GM21717 (cell line): Measurements from ENCODE around the gene SLC1A1.
A peak's percentile ranks its signal among the peaks of the same experiment; 100 is the strongest.
"Not testable (repeated sequence)": the region's sequence is repeated elsewhere in the genome, so short reads cannot be mapped to it uniquely, and the experiment has no call there.

ENCODE experiments used
- ATAC-seq: cut with Tn5 transposase; IDR thresholded peaks from one replicate; pipeline ENCODE4 v1.9.1; 2021; ENCODE audit warnings: mild to moderate bottlenecking, moderate library complexity; ENCODE audit not compliant: unreplicated experiment

Gene SLC1A1

DNA sequence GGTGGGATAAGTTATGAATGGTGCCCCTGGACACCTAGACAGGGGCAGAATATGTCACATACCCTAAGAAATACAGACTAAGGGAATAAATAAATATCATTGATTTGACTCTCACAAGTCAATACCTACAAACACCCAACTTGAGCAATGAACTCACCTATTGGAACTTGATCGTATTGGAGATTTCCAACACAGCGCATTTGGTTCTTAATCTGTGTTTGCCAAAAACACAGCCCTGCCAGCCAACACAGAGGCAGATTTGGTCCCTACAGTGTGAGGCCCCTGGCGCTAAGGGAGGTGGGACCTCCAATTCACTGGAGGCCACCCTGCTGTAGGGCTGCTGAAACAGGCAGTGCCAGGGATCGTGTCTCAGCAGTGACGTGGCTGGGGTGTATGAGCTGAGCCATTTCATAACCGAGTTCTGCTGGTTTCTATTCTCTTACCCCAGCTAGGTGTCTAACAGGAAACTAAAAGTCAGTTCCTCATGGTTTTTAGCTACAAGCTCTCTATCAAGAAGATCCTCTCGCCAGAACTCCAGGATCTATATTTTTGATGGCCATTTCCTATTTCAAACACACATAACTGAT is 84.5 kb downstream of the SLC1A1 start:
- peak; percentile 96 for ATAC-seq

DNA sequence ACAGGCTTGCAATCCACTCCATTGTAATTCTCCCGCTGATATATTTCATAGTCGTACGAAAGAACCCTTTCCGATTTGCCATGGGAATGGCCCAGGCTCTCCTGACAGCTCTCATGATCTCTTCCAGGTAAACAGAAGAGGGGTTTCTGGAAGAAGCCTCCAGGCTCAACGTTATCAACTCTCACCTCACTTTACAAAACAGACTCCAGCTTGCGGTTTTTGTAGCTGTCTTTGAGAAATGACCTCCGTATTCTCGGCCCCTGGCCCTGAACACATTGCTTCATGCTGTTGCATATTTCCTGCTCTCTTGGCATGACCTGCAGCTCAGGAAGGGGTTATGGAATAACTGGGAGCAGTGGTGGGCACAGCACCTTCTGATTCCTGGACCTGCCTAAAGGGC is 85.7 kb downstream of the SLC1A1 start:
- no peak for ATAC-seq

DNA sequence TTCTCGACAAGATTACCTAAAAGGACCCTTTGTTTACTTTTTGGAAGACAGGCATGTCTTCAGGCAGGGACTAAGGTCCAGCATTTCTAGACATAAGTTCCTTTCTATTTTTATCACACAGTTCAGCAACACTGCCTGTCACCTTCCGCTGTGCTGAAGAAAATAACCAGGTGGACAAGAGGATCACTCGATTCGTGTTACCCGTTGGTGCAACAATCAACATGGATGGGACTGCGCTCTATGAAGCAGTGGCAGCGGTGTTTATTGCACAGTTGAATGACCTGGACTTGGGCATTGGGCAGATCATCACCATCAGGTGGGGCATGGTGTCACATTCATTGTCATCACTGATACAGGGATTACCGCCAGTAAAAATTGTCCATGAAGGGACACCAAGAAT is 86.2 kb downstream of the SLC1A1 start:
- ATAC-seq: no peak

DNA sequence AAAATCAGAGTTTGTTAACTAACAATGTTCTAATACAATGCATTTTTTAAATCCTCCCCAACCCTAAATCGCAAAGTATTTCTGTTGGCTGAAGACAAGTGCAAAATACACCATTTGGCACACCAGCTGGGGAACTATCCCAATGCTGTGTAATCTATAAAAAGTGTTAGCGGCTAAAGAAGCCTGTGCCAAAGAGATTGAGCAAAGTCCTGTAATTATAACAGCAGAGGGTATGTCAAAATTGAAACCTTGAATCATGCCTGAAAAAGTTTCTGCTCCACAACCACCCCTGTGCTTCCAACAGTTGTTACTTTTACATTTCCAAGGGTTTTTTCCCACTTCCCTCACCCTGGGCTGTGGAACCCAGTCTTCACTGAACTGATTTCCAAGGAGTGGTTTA is 88.7 kb downstream of the SLC1A1 start:
- no peak for ATAC-seq

DNA sequence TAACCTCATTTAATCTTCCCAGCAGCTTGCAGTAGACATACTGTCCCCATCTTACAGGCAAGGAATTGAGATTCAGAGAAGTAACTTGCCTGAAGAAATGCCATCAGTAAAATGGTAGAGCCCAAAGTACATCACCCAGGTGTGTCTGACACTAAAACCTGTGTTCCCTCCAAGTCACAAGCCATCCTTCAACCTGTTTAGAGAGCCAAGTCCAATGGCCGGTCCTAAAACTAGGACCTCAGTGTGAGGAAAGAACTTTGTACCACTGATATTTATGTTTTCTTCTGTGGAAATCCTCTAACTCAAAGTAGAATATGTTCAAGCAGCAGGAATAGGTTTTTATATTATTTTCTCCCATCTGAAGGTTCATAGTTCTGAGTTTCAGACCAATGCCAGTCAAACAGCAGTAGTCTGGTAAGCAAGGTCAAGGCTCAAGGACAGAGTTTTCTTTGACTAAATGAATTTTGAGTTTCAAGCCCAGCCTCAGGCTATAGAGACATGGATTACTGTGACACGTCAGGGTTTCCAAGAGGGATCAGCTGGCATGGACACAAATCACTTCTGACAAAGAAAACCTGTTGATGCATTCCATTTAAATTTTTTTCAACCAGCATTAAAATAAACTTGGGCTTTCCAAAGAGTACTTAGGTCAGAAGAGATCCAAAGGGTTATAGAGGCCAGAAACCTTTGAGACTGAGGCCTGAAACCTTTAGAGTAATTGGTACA is 90.9 kb downstream of the SLC1A1 start:
- ATAC-seq: no peak

DNA sequence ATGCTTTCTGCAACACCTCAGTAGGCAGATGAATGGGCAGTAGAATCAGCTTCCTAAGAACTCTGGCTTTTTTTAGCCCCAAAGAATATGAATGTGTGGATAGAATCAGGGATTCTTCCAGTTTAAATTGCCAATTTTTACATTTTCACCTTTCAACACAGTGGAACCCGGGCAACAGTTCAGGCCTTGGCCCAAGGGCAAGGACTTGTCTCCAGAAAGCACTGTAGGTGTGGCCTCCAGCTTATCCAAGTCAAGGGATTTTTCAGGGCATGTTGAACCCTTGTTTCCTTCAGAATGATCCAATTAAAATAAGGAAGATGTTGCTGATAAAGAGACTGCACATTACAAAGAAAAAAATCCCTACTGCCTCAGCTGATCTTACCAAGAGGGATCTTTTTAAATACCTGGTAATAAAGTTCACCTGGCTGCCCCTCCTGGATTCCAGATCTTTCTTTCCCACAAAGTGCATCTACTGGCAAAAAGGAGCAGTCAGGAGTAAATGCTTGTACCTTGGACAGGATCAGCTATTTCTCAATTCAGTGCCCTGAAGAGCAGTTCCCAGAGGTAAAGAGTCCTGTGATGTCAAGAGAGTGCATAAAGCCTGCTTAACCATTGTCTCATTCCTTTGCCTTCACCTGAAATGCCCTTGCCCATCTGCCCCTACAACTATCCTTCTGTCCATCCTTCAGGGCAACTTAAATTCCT is 91.7 kb downstream of the SLC1A1 start:
- ATAC-seq: no peak

DNA sequence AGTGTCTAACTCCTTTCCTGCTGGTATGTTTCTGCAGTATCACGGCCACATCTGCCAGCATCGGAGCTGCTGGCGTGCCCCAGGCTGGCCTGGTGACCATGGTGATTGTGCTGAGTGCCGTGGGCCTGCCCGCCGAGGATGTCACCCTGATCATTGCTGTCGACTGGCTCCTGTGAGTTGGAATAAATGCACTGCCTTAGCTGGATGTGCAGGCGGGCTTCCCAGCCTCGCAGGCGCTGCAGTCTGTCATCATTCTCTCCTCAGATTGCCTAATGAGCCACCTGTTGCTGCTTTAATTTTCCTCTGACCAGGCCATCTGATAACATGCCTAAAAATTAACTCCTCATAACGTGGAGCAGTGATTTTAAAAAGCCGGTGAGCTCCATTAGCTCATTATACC is 92.7 kb downstream of the SLC1A1 start:
- no peak for ATAC-seq

DNA sequence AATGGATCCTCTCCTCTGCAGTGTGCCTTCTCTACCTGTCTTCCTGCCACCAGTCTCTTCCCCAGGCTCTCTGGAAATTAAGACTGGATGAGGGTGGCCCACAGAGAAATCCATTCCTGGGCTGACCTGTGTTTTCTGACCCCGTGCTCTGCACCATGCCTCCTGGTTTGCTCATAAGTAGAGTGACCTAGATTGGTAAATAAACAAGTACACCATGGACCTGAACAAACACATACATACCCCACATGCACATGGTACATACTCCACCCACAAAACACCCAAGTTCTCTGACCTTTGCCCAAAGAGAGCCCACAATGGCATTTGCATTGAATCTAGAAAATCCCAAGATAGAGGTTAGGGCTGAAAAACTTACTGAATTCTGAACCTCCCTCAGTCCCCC is 94.4 kb downstream of the SLC1A1 start:
- no peak for ATAC-seq

DNA sequence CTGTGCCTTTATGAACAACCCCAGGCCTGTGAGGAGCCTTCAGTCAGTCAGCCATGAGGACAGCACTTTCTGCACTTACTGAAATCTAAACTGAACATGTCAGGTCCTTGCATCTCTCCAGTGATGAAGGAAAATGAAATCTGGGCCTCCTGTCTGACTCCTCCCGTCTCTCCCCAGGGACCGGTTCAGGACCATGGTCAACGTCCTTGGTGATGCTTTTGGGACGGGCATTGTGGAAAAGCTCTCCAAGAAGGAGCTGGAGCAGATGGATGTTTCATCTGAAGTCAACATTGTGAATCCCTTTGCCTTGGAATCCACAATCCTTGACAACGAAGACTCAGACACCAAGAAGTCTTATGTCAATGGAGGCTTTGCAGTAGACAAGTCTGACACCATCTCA is 94.9 kb downstream of the SLC1A1 start:
- no peak for ATAC-seq

DNA sequence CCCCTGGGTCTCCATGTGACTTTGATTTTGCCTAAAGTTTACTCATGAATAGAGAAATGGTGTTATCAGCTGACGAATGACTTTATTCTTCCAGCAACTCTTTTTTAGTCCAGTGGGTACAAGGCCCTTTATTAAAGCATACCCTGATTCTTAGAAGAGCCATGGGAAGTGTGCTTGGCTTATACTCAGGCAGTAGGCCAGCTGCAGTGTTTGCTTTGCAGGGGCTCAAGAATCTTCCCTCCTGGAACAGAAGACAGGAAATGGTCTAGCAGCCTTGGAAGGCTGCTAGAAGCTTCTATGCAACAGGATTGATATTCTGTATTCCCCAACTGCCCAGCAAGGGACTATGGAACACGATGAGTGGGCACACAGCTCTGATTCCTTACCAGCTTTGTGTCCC is 98.5 kb downstream of the SLC1A1 start:
- no peak for ATAC-seq

DNA sequence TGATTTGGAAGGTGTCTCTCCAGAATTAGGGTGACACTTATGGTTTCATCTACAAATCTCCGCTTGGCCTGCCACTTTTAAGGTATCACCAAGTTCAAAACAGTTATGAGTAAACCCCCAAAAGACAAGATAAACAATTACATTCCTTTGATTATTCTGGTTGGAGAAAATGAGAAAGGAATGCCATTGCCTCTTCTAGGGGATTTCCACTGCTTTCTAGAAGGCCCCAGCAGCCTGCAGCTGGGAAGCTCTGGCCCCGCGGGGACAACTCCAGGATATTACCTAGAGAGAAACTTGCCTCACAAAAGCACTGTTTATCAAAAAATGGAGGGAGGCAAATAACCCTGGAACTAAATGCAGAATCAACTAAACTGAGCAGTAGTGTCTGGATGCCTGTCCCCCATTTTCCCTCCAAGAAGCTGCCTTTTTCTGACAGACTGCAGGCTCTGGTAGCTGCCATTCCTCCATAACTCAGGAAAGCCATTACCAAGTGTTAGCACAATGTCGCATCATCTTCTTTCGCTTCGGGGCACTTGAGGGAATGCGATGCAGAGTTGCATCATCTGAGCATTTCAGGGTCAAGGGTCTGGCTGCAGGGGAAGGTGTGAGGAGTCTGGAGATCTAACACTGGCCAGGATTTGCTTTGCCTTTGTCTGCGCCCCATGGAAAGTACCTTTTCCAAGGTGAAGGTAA is 100.3 kb downstream of the SLC1A1 start:
- no peak for ATAC-seq

DNA sequence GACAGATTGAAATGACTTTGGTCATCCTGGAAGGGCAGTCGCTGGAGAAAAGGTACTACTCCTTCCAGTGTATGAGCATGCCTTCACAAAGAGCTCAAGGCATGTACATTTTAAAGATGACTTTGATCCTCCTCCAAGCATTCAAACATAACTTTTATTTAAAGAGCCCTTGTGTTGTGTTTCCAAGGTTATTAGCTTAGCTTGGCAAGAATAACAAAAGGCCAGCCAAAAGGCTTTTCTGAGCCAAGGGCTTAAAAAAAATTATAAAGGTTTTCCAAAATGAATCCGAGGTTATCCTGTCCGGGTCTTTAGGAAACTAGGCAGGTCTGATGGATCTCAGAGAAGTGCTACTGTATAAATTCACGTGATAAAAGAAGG is 100.8 kb downstream of the SLC1A1 start:
- ATAC-seq: no peak

DNA sequence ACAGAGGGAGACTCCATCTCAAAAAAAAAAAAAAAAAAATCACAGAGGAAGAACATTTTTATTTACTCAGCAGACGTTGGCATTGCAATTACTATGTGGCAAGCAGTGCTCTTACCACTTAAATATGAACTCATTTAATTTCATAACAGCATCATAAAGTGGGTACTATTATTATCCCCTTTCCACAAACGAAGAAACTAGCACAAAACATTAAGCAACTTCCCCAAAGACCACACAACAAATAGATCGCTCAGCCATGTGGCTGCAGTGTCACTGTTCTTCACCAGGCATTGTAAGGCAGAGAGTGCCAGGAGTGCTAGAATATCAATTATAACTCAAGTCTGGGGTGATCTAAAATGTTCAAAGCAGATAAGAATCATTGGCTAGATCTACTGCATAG is 102.0 kb downstream of the SLC1A1 start:
- no peak for ATAC-seq

DNA sequence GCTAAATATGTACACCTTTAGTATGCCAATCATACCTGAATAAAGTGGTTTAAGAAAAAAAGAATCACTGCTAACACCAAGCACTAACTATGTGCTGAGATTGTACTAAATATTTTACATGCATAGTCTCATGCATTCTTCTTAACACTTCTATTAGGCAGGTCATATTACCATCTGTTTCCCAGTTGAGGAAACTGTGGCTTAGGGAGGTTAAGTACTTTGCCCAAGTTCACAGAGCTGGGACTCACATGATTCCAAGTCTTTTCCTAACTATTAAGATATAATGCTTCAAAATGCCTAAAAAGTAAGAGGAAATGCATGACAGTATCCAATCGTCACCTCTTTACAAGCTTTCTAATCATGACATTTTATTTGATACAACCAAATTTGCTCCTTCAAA is 102.6 kb downstream of the SLC1A1 start:
- no peak for ATAC-seq

DNA sequence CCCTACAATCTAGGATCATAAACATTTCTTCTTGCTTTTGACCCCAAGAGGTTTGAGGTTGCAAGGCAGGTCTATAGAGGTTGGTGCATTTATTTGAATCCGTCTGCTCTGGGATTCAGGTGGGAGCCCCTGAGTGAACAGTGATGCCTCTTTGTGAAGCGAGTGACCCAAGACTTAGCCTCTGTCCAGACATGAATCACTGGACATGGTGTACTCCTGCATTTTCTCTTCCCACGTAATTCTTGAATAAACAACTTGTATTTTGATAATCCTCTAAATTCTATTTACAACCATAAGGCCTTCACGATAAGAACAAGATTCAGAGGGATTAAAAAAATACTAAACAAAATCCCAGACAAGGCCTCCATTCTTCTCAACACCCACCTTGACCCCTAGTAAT is 104.3 kb downstream of the SLC1A1 start:
- ATAC-seq: no peak

DNA sequence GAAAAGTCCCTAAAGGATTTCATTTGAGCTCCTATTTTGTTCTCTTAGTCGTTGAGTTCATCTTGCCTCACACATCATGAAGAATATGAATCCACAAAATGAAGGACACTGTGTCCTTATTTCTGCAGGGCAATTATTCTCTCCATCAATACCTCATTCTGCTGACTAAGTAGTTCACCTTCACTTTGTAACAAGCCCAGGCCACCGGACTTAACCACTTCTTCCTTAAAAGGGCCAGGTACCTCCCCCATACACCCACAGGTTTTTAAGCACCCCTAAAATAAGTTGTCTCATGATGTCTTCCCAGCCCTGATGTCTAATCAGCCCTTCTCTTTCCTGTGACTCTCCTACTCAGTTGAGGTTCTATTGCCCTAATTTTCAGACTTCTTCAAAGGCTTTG is 104.7 kb downstream of the SLC1A1 start:
- no peak for ATAC-seq

DNA sequence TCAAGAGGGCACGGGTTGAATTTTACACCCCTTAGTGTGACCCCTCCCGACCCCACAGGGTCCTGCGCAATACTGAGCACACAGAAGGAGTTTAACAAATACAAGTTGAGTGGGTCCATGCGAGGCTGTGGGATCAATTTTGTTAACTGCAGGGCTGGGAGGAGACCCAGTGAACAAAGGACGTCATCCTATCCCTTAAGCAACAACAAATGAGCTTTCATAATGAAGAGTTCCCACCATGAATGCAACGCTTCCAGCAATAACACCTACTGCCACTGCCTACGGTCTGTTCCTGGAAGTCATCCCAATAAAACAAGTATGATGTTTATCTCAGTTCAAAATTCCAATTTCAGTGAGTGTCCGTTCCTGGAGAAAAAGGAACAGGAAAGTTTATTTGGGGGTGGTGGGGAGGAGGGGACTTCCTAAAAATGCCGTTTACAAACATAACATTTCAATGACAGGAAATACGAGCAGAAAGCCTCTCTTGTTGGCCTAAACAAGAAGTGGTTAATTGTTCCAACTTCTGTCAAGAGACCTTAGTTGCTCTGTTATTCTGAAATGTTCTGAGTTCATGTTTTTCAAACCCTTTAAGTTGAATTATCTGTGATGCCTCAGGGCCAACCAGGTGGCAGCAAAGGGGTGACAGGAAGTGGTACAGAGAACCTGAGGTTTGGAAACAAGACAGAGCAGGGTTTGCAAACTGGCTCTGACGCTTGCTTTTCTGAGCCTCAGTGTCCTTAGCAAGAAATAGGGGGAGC is 106.1 kb downstream of the SLC1A1 start:
- no peak for ATAC-seq

DNA sequence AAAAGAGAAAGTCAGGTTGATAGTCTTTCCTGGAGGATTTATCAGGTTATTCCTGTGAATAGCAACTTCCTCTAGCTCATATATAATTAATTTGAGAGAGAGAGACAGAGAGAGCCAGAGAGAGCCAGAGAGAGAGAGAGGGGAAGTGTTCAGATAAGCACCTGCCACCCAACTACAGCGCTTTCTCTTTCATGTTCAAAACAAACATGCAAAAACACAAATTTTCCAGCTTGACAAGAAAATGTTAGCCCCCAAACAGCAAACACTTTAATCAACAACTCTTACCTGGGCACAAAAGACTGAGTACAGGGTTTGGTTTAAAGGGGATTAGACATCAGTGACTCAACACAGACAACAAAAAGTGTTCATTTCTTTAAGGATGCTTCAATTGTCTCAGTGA is 110.1 kb downstream of the SLC1A1 start:
- ATAC-seq: no peak

DNA sequence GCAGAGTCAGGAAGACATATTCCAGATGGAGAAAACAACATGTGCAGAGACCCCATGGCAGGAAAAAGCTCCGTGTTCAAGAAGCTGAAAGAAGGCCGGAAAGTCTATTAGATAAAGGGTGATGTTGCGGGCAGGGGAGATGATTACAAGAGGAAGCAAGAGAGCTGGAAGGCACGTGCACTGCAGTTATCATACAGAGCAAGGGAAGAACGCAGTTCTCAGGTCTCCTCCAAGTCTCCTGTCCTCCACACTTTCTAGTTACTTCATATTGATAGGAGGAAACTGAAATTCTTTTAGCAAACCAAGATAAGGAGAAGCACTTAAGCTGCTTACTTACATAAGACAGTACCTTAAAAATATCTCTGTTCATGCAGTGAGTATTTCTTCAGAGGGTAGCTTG is 113.6 kb downstream of the SLC1A1 start:
- ATAC-seq: no peak

DNA sequence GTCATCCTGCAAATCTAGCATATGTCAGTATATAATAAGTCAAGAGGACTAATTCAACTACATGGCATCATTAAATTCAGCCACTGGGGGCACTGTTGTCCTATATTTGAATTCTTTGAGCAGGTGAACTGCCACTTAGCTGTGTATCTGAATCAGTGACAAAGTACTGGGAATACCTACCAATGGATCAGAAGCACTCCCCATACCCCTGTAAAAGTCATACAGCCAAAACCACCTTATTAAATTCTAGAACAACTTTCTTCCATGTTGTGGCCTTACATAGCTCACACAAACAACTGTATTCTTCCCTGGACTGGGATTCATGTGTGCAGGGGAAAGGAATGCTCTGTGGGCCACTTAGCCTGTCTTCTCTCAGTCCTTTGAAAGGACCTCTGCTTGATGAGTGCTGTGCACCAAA is 114.4 kb downstream of the SLC1A1 start:
- no peak for ATAC-seq

DNA sequence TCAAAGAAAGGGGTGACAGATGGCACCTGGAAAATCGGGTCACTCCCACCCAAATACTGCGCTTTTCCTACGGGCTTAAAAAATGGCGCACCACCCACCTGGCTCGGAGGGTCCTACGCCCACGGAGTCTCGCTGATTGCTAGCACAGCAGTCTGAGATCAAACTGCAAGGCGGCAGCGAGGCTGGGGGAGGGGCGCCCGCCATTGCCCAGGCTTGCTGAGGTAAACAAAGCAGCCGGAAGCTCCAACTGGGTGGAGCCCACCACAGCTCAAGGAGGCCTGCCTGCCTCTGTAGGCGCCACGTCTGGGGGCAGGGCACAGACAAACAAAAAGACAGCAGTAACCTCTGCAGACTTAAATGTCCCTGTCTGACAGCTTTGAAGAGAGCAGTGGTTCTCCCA is 115.8 kb downstream of the SLC1A1 start:
- ATAC-seq: not testable (repeated sequence)
